Measurements from ENCODE around the gene DGKI. TPM values are rescaled to one million over a fixed set of nuclear protein-coding genes. Genes with fewer than 3 reads are reported as not detected.

The DGKI gene
- total and polyA plus RNA-seq, 7 donors, result under 0.01 to 0.56 (median 0.44) TPM; not detected in 2

DNA sequence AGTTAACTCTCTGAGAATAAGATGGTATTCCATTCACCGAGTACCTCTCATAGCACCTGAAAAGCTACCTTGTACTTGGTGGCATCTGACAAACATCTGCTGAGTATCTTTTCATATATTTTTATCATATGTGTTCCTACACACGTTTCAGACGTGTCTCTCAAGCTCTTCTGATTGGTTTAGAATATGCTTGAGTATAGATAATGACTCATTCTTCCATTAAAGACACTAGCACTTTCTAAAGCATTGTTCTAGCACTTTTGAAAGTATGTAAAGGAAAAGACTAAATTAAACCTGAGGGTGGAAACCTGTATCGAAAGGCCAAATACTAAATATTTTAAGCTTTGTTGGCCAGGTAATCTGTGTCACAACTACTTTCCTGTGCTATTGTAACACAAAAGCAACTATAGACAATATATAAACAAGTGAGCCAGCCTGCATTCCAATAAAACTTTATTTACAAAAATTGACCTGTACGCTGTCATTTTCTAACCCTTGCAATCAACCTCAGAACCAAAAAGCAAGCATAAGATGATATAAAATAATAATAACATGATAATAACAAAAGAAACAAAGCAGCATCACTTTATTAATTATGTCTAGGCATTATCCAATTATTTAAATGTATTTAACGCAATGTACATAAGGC lies 95.3 kb downstream of the DGKI start:
- H3K36me3 ChIP-seq (ENCODE audit: insufficient read depth in 1 of 2, low read depth in 1 of 2), result no peaks in the 10 kb centered on the region
- DNase-seq, result no peak
- no peaks in the 10 kb centered on the region for H3K9me3 ChIP-seq
- no peak overlapping the region for H3K4me3 ChIP-seq
- H3K27ac ChIP-seq, result no peak overlapping the region
- TF ChIP-seq, protein P1, sequence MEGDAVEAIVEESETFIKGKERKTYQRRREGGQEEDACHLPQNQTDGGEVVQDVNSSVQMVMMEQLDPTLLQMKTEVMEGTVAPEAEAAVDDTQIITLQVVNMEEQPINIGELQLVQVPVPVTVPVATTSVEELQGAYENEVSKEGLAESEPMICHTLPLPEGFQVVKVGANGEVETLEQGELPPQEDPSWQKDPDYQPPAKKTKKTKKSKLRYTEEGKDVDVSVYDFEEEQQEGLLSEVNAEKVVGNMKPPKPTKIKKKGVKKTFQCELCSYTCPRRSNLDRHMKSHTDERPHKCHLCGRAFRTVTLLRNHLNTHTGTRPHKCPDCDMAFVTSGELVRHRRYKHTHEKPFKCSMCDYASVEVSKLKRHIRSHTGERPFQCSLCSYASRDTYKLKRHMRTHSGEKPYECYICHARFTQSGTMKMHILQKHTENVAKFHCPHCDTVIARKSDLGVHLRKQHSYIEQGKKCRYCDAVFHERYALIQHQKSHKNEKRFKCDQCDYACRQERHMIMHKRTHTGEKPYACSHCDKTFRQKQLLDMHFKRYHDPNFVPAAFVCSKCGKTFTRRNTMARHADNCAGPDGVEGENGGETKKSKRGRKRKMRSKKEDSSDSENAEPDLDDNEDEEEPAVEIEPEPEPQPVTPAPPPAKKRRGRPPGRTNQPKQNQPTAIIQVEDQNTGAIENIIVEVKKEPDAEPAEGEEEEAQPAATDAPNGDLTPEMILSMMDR (IDR thresholded peaks at IDR 0.05), result no peak
- no peaks in the 10 kb centered on the region for H3K4me1 ChIP-seq
- H3K27me3 ChIP-seq (ENCODE audit: insufficient read depth in 3 of 3, low read length in 2 of 3), result no peaks in the 10 kb centered on the region
- no peak for ATAC-seq
- 81 to 87% (median 81%) methylated on average over 6 of the region's 6 CpGs for WGBS, 3 donors
- intact Hi-C loops (cut with DNase I), result no loop called here

DNA sequence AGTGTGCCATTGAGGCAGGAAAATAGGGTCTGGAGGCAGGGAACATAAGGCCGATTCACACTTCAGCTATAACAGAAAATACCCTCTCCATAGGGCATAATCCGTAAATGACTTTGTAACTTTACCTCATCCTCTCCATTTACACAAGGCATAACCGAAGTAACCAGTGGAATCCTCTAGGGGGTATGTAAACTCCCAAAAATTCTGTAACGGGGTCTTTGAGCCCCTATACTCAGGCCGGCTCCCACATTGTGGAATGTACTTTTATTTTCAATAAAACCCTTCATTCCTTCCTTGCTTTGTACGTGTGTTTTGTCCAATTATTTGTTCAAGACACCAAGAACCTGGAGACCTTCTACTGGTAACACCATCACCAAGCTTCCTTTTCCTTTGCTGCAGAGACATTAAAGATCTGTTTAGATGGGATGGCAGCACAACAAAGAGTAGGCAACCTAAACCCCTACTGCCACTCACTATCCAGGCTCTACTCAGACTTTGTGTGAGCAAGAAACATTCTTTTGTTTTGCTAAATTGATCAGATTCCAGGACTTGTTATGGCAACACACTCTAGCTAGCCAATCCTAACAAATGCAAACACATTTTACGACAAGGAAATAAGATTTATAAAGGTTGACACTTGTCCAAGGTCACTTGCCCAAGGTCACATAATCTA lies 99.3 kb downstream of the DGKI start:
- intact Hi-C loops (cut with DNase I), result no loop called here
- no peaks in the 10 kb centered on the region for H3K36me3 ChIP-seq (ENCODE audit: insufficient read depth in 1 of 2, low read depth in 1 of 2)
- DNase-seq, result no peak
- H3K4me3 ChIP-seq, result no peak overlapping the region
- TF ChIP-seq, protein P1 (IDR thresholded peaks at IDR 0.05), result no peak
- no peaks in the 10 kb centered on the region for H3K27me3 ChIP-seq (ENCODE audit: insufficient read depth in 3 of 3, low read length in 2 of 3)
- 44 to 61% (median 56%) methylated on average over 7 of the region's 7 CpGs for WGBS, 3 donors
- no peaks in the 10 kb centered on the region for H3K9me3 ChIP-seq
- no peaks in the 10 kb centered on the region for H3K4me1 ChIP-seq
- H3K27ac ChIP-seq, result no peak overlapping the region
- no peak for ATAC-seq

DNA sequence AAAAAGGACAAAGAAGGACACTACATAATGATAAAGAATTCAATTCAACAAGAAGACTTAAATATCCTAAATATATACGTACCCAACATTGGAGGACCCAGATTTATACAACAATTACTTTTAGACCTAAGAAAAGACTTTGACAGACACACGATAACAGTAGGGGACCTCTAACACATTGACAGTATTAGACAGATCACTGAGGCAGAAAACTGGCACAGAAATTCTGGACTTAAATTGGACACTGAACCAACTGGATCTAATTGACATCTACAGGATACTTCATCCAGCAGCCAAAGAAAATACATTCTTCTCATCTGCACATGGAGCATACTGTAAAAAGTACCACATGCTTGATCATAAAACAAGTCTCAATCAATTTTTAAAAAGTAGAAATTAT lies 103.8 kb downstream of the DGKI start:
- TF ChIP-seq, protein P1 (IDR thresholded peaks at IDR 0.05), result no peak
- WGBS, 3 donors, result 94 to 96% (median 94%) methylated on average over 2 of the region's 2 CpGs
- Histone ChIP-seq H3K9me3 (no peaks in the 10 kb centered on the region), H3K4me1 (no peaks in the 10 kb centered on the region), H3K4me3 (no peak overlapping the region), H3K36me3 (ENCODE audit: insufficient read depth in 1 of 2, low read depth in 1 of 2) (no peaks in the 10 kb centered on the region), H3K27me3 (ENCODE audit: insufficient read depth in 3 of 3, low read length in 2 of 3) (no peaks in the 10 kb centered on the region), H3K27ac (no peak overlapping the region)
- ATAC-seq (no peak), DNase-seq (no peak)
- intact Hi-C loops (cut with DNase I), result no loop called here

DNA sequence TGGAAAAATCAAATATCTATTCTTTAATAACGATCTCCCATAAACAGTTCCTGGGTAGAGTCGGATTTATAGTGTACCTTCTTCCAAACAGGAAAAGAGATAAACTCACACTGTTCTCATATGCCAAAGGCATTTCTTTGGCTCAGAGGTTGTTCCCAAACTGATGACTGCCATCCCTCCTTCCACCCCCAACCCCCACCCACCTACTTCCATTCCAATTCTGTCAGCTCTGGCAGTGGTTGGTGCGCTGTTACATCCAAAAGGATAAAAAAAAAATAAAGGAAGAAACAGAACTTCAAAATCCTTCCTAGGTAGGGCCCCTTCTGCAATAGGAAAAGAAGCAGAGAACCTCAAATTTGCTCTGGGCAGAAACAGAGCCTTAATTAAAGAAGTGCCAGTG lies 104.7 kb downstream of the DGKI start:
- intact Hi-C loops (cut with DNase I), result no loop called here
- 76 to 80% (median 77%) methylated on average over 3 of the region's 3 CpGs for WGBS, 3 donors
- peaks cover 0 to 1% (median 0%) of the 10 kb centered on the region in 3 donors for H3K27me3 ChIP-seq (ENCODE audit: insufficient read depth in 3 of 3, low read length in 2 of 3)
- ATAC-seq (no peak), DNase-seq (no peak)
- no peaks in the 10 kb centered on the region for H3K4me1 ChIP-seq
- no peak overlapping the region for H3K27ac ChIP-seq
- H3K36me3 ChIP-seq (ENCODE audit: insufficient read depth in 1 of 2, low read depth in 1 of 2), result no peaks in the 10 kb centered on the region
- no peaks in the 10 kb centered on the region for H3K9me3 ChIP-seq
- H3K4me3 ChIP-seq, result no peak overlapping the region
- TF ChIP-seq, protein P1 (IDR thresholded peaks at IDR 0.05), result no peak
